NK-92 (cell line): ENCODE measurements around the gene CATSPER1.
"Not testable (repeated sequence)": the region's sequence is repeated elsewhere in the genome, so short reads cannot be mapped to it uniquely, and the experiment has no call there.

Experiments used
- DNase-seq: peaks from one replicate; lab custom pipeline; 2025; ENCODE audit not compliant: unreplicated experiment; lab: John Stamatoyannopoulos, UW

CATSPER1 gene

GRCh38 chr11:66020618-66021357, 5.5 kb downstream of the CATSPER1 start:
- no peak for DNase-seq

GRCh38 chr11:66020212-66020611, 6.1 kb downstream of the CATSPER1 start:
- no peak for DNase-seq

- no peak for DNase-seq
These were observed 9.0 kb downstream of the CATSPER1 start for GRCh38 chr11:66017321-66017720.

GRCh38 chr11:66016793-66017177, 9.5 kb downstream of the CATSPER1 start:
- DNase-seq: no peak

- no peak for DNase-seq
These were observed 10.1 kb downstream of the CATSPER1 start for GRCh38 chr11:66015936-66016792.

- no peak for DNase-seq
These were observed 10.8 kb downstream of the CATSPER1 start for GRCh38 chr11:66015454-66015881.

GRCh38 chr11:66014804-66015453, 11.3 kb downstream of the CATSPER1 start:
- DNase-seq: no peak

GRCh38 chr11:66013762-66014100, 12.5 kb downstream of the CATSPER1 start:
- DNase-seq: no peak

- no peak for DNase-seq
These were observed 13.1 kb downstream of the CATSPER1 start for GRCh38 chr11:66012946-66013761.

- no peak for DNase-seq
These were observed 13.8 kb downstream of the CATSPER1 start for GRCh38 chr11:66012371-66012945.

GRCh38 chr11:66011785-66012303, 14.4 kb downstream of the CATSPER1 start, which contains the start of gene CST6:
Gene CST6 (plus strand): TSS chr11:66012008. CDS start chr11:66012045, 37 bp downstream.
- DNase-seq: no peak

- no peak for DNase-seq
These were observed 15.0 kb downstream of the CATSPER1 start for GRCh38 chr11:66011239-66011784.

- not testable (repeated sequence) for DNase-seq
These were observed 16.2 kb downstream of the CATSPER1 start for GRCh38 chr11:66010036-66010435.

- no peak for DNase-seq
These were observed 17.7 kb downstream of the CATSPER1 start for GRCh38 chr11:66008468-66009101.

GRCh38 chr11:66008095-66008467, 18.2 kb downstream of the CATSPER1 start:
- DNase-seq: no peak

- DNase-seq: no peak
These were observed 19.1 kb downstream of the CATSPER1 start for GRCh38 chr11:66007201-66007634.

GRCh38 chr11:66006891-66007176, 19.4 kb downstream of the CATSPER1 start:
- DNase-seq: no peak

GRCh38 chr11:66006134-66006890, 20.0 kb downstream of the CATSPER1 start:
- DNase-seq: no peak

- no peak for DNase-seq
These were observed 22.1 kb downstream of the CATSPER1 start for GRCh38 chr11:66004186-66004585.
